CD14-positive monocyte (primary cell): ENCODE measurements around the gene TRANK1. TPM values are rescaled to one million over a fixed set of nuclear protein-coding genes. Genes with fewer than 3 reads are reported as not detected.

Experiments used
- DNase-seq, 3 donors: peaks; one replicate each; pipeline ENCODE4 v3.0.0-alpha.2; 2011 to 2022
- H2AFZ ChIP-seq: 2 replicates; pipeline ENCODE4 v1.6.0; 2012; ENCODE audit warnings: mild to moderate bottlenecking, low read depth, low read length, inconsistent platforms; ENCODE audit not compliant: insufficient read depth, poor library complexity, severe bottlenecking
- H3K27ac ChIP-seq, 2 donors: 1 replicate in 1 of 2; 2 replicates in 1 of 2; pipeline ENCODE4 v1.5.1; 2012 to 2013; ENCODE audit warnings: low read length in 2 of 2, control low read depth in 1 of 2, inconsistent platforms in 1 of 2, low read depth in 1 of 2, mild to moderate bottlenecking in 1 of 2
- H3K27me3 ChIP-seq, 2 donors: one replicate each; pipeline versions ENCODE4 v1.6.0 to v1.6.1; 2011 to 2013; ENCODE audit warnings: low read length in 2 of 2; ENCODE audit not compliant: control insufficient read depth in 2 of 2, insufficient read depth in 2 of 2
- H3K36me3 ChIP-seq, 2 donors: replicated peaks in 1 of 2; 1 replicate in 1 of 2; 2 replicates in 1 of 2; pipeline versions ENCODE4 v1.5.1 to v1.6.1; 2012 to 2013; ENCODE audit warnings: low read length in 2 of 2, control low read depth in 1 of 2, inconsistent platforms in 1 of 2, mild to moderate bottlenecking in 1 of 2; ENCODE audit not compliant: insufficient read depth in 2 of 2, control insufficient read depth in 1 of 2
- H3K4me1 ChIP-seq, 2 donors: 1 replicate in 1 of 2; 2 replicates in 1 of 2; pipeline versions ENCODE4 v1.5.1 to v1.6.1; 2012 to 2013; ENCODE audit warnings: low read length in 2 of 2, control low read depth in 1 of 2, inconsistent platforms in 1 of 2, mild to moderate bottlenecking in 1 of 2, moderate library complexity in 1 of 2; ENCODE audit not compliant: insufficient read depth in 2 of 2, control insufficient read depth in 1 of 2
- H3K4me2 ChIP-seq: replicated peaks from 2 replicates; pipeline ENCODE3; 2012; ENCODE audit warnings: low read length, moderate library complexity, mild to moderate bottlenecking; ENCODE audit not compliant: poor library complexity, severe bottlenecking; ENCODE audit errors: extremely low read depth
- H3K4me3 ChIP-seq, 3 experiments: fragments of 200-600 bp in 1 of 3; sonication (generic) in 1 of 3; replicated peaks in 1 of 3; 1 replicate in 2 of 3; 2 replicates in 1 of 3; pipeline ENCODE4 v1.5.1; 2011 to 2013; ENCODE audit warnings: low read length in 3 of 3, mild to moderate bottlenecking in 3 of 3, control low read depth in 2 of 3, low read depth in 2 of 3, inconsistent platforms in 1 of 3, moderate library complexity in 1 of 3
- H3K79me2 ChIP-seq: 2 replicates; pipeline ENCODE4 v1.6.0; 2012; ENCODE audit warnings: mild to moderate bottlenecking, control low read depth, inconsistent platforms, low read length, moderate library complexity; ENCODE audit not compliant: insufficient read depth
- H3K9ac ChIP-seq: 2 replicates; pipeline ENCODE4 v1.6.0; 2017; ENCODE audit warnings: low read length, mild to moderate bottlenecking; ENCODE audit not compliant: insufficient read depth, poor library complexity, severe bottlenecking
- H3K9me3 ChIP-seq, 2 donors: replicated peaks in 1 of 2; 1 replicate in 1 of 2; 2 replicates in 1 of 2; pipeline versions ENCODE4 v1.5.1 to v1.6.1; 2012 to 2013; ENCODE audit warnings: low read length in 2 of 2, control low read depth in 1 of 2; ENCODE audit not compliant: control insufficient read depth in 1 of 2, insufficient read depth in 1 of 2
- H4K20me1 ChIP-seq: 2 replicates; pipeline ENCODE4 v1.6.0; 2012; ENCODE audit warnings: mild to moderate bottlenecking, low read length, control low read depth, moderate library complexity; ENCODE audit not compliant: insufficient read depth
- H3K27ac Mint-ChIP-seq, 7 donors: one replicate each; pipeline ENCODE4 v1.8.0; 2020; ENCODE audit warnings: mild to moderate bottlenecking in 7 of 7, mixed read lengths in 7 of 7, moderate library complexity in 6 of 7, inconsistent platforms in 2 of 7
- H3K27me3 Mint-ChIP-seq, 3 donors: one replicate each; pipeline ENCODE4 v1.8.0; 2021 to 2022; ENCODE audit warnings: low read depth in 3 of 3, mild to moderate bottlenecking in 3 of 3, mixed read lengths in 3 of 3, moderate library complexity in 3 of 3, inconsistent platforms in 1 of 3
- H3K36me3 Mint-ChIP-seq, 2 donors: one replicate each; pipeline ENCODE4 v1.8.0; 2020; ENCODE audit warnings: mixed read lengths in 2 of 2, inconsistent platforms in 1 of 2, mild to moderate bottlenecking in 1 of 2
- H3K4me1 Mint-ChIP-seq: one replicate; pipeline ENCODE4 v1.8.0; 2020; ENCODE audit warnings: mild to moderate bottlenecking, mixed read lengths
- H3K4me3 Mint-ChIP-seq, 2 donors: one replicate each; pipeline ENCODE4 v1.8.0; 2020; ENCODE audit warnings: mild to moderate bottlenecking in 2 of 2, mixed read lengths in 2 of 2, moderate library complexity in 1 of 2
- H3K9me3 Mint-ChIP-seq, 7 donors: one replicate each; pipeline ENCODE4 v1.8.0; 2020 to 2022; ENCODE audit warnings: mixed read lengths in 7 of 7, mild to moderate bottlenecking in 6 of 7, moderate library complexity in 6 of 7, inconsistent platforms in 2 of 7
- WGBS: methylation state at CpG from one replicate; pipeline ENCODE4 v1.1.5; 2013; ENCODE audit warnings: missing lambda C conversion rate; ENCODE audit not compliant: insufficient coverage; 5-methylcytosine and 5-hydroxymethylcytosine counted together
- intact Hi-C, 2 donors: fragments of 100-400 bp; cut with micrococcal nuclease; formaldehyde crosslinking; loops; one replicate each; pipeline versions ENCODE4 v1.15.0 to v1.15.1; 2023
- polyA plus RNA-seq, 3 donors: library from polyadenylated mRNA; depleted of rRNA in 1 of 3; unstranded in 2 of 3; stranded (reverse) in 1 of 3; fragments of 300-500 nt in 2 of 3; fragments of >200 nt in 1 of 3; fragmentation: Illumina TruSeq in 2 of 3; gene quantifications; 1 replicate in 2 of 3; 2 replicates in 1 of 3; pipeline ENCODE4 v1.2.3, GENCODE V29; 2012 to 2021
- TF ChIP-seq, protein P1 (sequence below): fragments of 200-600 bp; IDR thresholded peaks from one replicate; pipeline ENCODE4 v1.8.0; 2022; ENCODE audit warnings: antibody characterized with exemption, mild to moderate bottlenecking

Gene TRANK1
- polyA plus RNA-seq, 3 donors, result 2.8 to 6.3 (median 5.8) TPM

- intact Hi-C loops, result no loop called here
- Mint-ChIP-seq H3K36me3 (no peaks in the 10 kb centered on the region), H3K9me3 (peaks cover 0 to 6% (median 0%) of the 10 kb centered on the region in 7 donors), H3K27me3 (peaks cover 2 to 4% (median 2%) of the 10 kb centered on the region in 3 donors), H3K4me1 (peaks cover 6% of the 10 kb centered on the region), H3K4me3 (no peak overlapping the region), H3K27ac (no peak overlapping the region)
- Histone ChIP-seq H3K9me3 (no peaks in the 10 kb centered on the region), H3K9ac (no peak overlapping the region), H3K4me3 (no peak overlapping the region), H3K27ac (no peak overlapping the region), H3K79me2 (no peaks in the 10 kb centered on the region), H3K4me2 (no peak overlapping the region), H3K4me1 (no peaks in the 10 kb centered on the region), H3K27me3 (no peaks in the 10 kb centered on the region), H2AFZ (no peak overlapping the region), H3K36me3 (no peaks in the 10 kb centered on the region), H4K20me1 (no peaks in the 10 kb centered on the region)
- TF ChIP-seq, protein P1, sequence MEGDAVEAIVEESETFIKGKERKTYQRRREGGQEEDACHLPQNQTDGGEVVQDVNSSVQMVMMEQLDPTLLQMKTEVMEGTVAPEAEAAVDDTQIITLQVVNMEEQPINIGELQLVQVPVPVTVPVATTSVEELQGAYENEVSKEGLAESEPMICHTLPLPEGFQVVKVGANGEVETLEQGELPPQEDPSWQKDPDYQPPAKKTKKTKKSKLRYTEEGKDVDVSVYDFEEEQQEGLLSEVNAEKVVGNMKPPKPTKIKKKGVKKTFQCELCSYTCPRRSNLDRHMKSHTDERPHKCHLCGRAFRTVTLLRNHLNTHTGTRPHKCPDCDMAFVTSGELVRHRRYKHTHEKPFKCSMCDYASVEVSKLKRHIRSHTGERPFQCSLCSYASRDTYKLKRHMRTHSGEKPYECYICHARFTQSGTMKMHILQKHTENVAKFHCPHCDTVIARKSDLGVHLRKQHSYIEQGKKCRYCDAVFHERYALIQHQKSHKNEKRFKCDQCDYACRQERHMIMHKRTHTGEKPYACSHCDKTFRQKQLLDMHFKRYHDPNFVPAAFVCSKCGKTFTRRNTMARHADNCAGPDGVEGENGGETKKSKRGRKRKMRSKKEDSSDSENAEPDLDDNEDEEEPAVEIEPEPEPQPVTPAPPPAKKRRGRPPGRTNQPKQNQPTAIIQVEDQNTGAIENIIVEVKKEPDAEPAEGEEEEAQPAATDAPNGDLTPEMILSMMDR, result no peak
- DNase-seq, result no peak
- WGBS, result no CpG with 5 or more reads among the region's 2 CpGs
Measured at GRCh38 chr3:36796161-36796560, 148.7 kb downstream of the TRANK1 start.

GRCh38 chr3:36795622-36796021 is 149.2 kb downstream of the TRANK1 start:
- H3K79me2 ChIP-seq, result no peaks in the 10 kb centered on the region
- peaks cover 0 to 5% (median 0%) of the 10 kb centered on the region in 7 donors for H3K9me3 Mint-ChIP-seq
- no peak overlapping the region for H2AFZ ChIP-seq
- H3K27ac ChIP-seq, result no peak overlapping the region
- H3K4me3 Mint-ChIP-seq, result no peak overlapping the region
- H3K27me3 ChIP-seq, result no peaks in the 10 kb centered on the region
- H3K27me3 Mint-ChIP-seq, result peaks cover 2 to 4% (median 2%) of the 10 kb centered on the region in 3 donors
- 100% methylated on average over 1 of the region's 1 CpG for WGBS
- no peak overlapping the region for H3K4me3 ChIP-seq
- no peaks in the 10 kb centered on the region for H3K36me3 Mint-ChIP-seq
- no peak overlapping the region for H3K27ac Mint-ChIP-seq
- no peak overlapping the region for H3K4me2 ChIP-seq
- H3K9ac ChIP-seq, result no peak overlapping the region
- TF ChIP-seq, protein P1, result no peak
- intact Hi-C loops, result no loop called here
- H4K20me1 ChIP-seq, result no peaks in the 10 kb centered on the region
- H3K4me1 ChIP-seq, result no peaks in the 10 kb centered on the region
- no peak for DNase-seq
- H3K4me1 Mint-ChIP-seq, result peaks cover 6% of the 10 kb centered on the region
- no peaks in the 10 kb centered on the region for H3K36me3 ChIP-seq
- H3K9me3 ChIP-seq, result no peaks in the 10 kb centered on the region
